IMR-90 (cell line): ENCODE results near the gene RNF130. TPM values are rescaled to one million over a fixed set of nuclear protein-coding genes. Genes with fewer than 3 reads are reported as not detected.

Experiments used
- ATAC-seq: fragments of 200-7000 bp; cut with Tn5 transposase; 2 replicates; pipeline ENCODE4 v1.9.1; 2020; ENCODE audit warnings: low read depth, mild to moderate bottlenecking, moderate library complexity
- BruUV-seq: library from RNA; stranded (reverse); fragments of 400-500 nt; replicated peaks from 2 replicates; lab custom pipeline; 2021; lab: Mats Ljungman, UMichigan
- CTCF ChIA-PET: fragments of 300-600 bp; formaldehyde crosslinking; extraction: SDS; loops from one replicate; lab custom pipeline; 2021; ENCODE audit warnings: antibody characterized with exemption; lab: Yijun Ruan, JAX
- POLR2A ChIA-PET: fragments of 300-600 bp; sonication (Branson Sonifier 250); formaldehyde crosslinking; loops from one replicate; lab custom pipeline; 2022; ENCODE audit warnings: antibody characterized with exemption; ENCODE audit not compliant: unreplicated experiment; lab: Charles Lee
- DNase-seq: peaks from one replicate; pipeline ENCODE4 v3.0.0; 2013
- H2AFZ ChIP-seq: replicated peaks from 2 replicates; pipeline ENCODE3; 2013; ENCODE audit warnings: low read length, mild to moderate bottlenecking; ENCODE audit not compliant: poor library complexity
- H2AK5ac ChIP-seq: 2 replicates; pipeline ENCODE4 v1.6.1; 2013; ENCODE audit warnings: low read depth, low read length, inconsistent platforms
- H2AK9ac ChIP-seq: replicated peaks from 2 replicates; pipeline ENCODE3; 2013; ENCODE audit warnings: mild to moderate bottlenecking, low read depth, low read length, moderate library complexity; ENCODE audit not compliant: poor library complexity
- H2BK120ac ChIP-seq: 2 replicates; pipeline ENCODE4 v1.6.1; 2013; ENCODE audit warnings: low read depth, low read length, inconsistent platforms
- H2BK15ac ChIP-seq: 3 replicates; pipeline ENCODE4 v1.6.1; 2013; ENCODE audit warnings: low read depth, low read length, inconsistent platforms
- H2BK20ac ChIP-seq: 2 replicates; pipeline ENCODE4 v1.6.1; 2013; ENCODE audit warnings: low read depth, mild to moderate bottlenecking, inconsistent platforms, low read length, moderate library complexity
- H2BK5ac ChIP-seq: 2 replicates; pipeline ENCODE4 v1.6.1; 2013; ENCODE audit warnings: mild to moderate bottlenecking, low read depth, low read length, inconsistent platforms; ENCODE audit not compliant: poor library complexity, severe bottlenecking
- H3K14ac ChIP-seq: replicated peaks from 2 replicates; pipeline ENCODE4 v1.6.1; 2013; ENCODE audit warnings: low read depth, low read length, inconsistent platforms
- H3K18ac ChIP-seq: 2 replicates; pipeline ENCODE4 v1.6.1; 2013; ENCODE audit warnings: low read depth, low read length, control low read depth
- H3K23ac ChIP-seq: 2 replicates; pipeline ENCODE4 v1.6.1; 2013; ENCODE audit warnings: low read depth, low read length, inconsistent platforms
- H3K27ac ChIP-seq: 2 replicates; pipeline ENCODE4 v1.5.1; 2013; ENCODE audit warnings: mild to moderate bottlenecking, control low read depth, low read length; ENCODE audit not compliant: insufficient read depth
- H3K27me3 ChIP-seq: 2 replicates; pipeline ENCODE4 v1.6.1; 2013; ENCODE audit warnings: low read length; ENCODE audit not compliant: control insufficient read depth, insufficient read depth
- H3K36me3 ChIP-seq: 2 replicates; pipeline ENCODE4 v1.6.1; 2013; ENCODE audit warnings: low read length, mixed read lengths; ENCODE audit not compliant: control insufficient read depth, insufficient read depth
- H3K4ac ChIP-seq: 2 replicates; pipeline ENCODE4 v1.6.1; 2013; ENCODE audit warnings: low read depth, low read length, inconsistent platforms
- H3K4me1 ChIP-seq: 2 replicates; pipeline ENCODE4 v1.6.1; 2013; ENCODE audit warnings: low read length, mixed read lengths; ENCODE audit not compliant: control insufficient read depth, insufficient read depth
- H3K4me2 ChIP-seq: 2 replicates; pipeline ENCODE4 v1.6.1; 2013; ENCODE audit warnings: low read depth, mild to moderate bottlenecking, control low read depth, low read length, moderate library complexity
- H3K4me3 ChIP-seq: 2 replicates; pipeline ENCODE4 v1.5.1; 2013; ENCODE audit warnings: low read depth, mild to moderate bottlenecking, control low read depth, low read length, moderate library complexity; ENCODE audit not compliant: insufficient read depth
- H3K56ac ChIP-seq: 2 replicates; pipeline ENCODE4 v1.6.1; 2013; ENCODE audit warnings: low read length, inconsistent platforms; ENCODE audit not compliant: insufficient read depth; ENCODE audit errors: extremely low read depth
- H3K79me1 ChIP-seq, 2 experiments: 2 replicates each; pipeline ENCODE4 v1.6.1; 2013; ENCODE audit warnings: low read length in 2 of 2, inconsistent platforms in 1 of 2, low read depth in 1 of 2
- H3K9ac ChIP-seq: 2 replicates; pipeline ENCODE4 v1.6.1; 2013; ENCODE audit warnings: low read depth, low read length, control low read depth
- H3K9me1 ChIP-seq: 2 replicates; pipeline ENCODE4 v1.6.1; 2013; ENCODE audit warnings: low read length, inconsistent platforms; ENCODE audit not compliant: insufficient read depth
- H3K9me3 ChIP-seq: 2 replicates; pipeline ENCODE4 v1.6.1; 2013; ENCODE audit warnings: low read length; ENCODE audit not compliant: control insufficient read depth, insufficient read depth
- H4K20me1 ChIP-seq: 2 replicates; pipeline ENCODE4 v1.6.1; 2013; ENCODE audit warnings: low read length, inconsistent platforms; ENCODE audit not compliant: insufficient read depth
- H4K5ac ChIP-seq: 2 replicates; pipeline ENCODE4 v1.6.1; 2013; ENCODE audit warnings: mild to moderate bottlenecking, low read depth, low read length, control low read depth
- H4K8ac ChIP-seq, 2 experiments: 2 replicates each; pipeline ENCODE4 v1.6.1; 2013; ENCODE audit warnings: low read depth in 2 of 2, low read length in 2 of 2, control low read depth in 1 of 2, inconsistent platforms in 1 of 2
- H4K91ac ChIP-seq: 2 replicates; pipeline ENCODE4 v1.6.1; 2013; ENCODE audit warnings: low read depth, low read length, inconsistent platforms; ENCODE audit not compliant: insufficient read depth
- CHD1 ChIP-seq: IDR thresholded peaks from 2 replicates; pipeline ENCODE4 v1.6.1; 2012; ENCODE audit warnings: low read depth, low read length, improper control_type of control experiment
- MXI1 ChIP-seq: IDR thresholded peaks from 2 replicates; pipeline ENCODE4 v1.6.1; 2012; ENCODE audit warnings: low read depth, mild to moderate bottlenecking, low read length, moderate library complexity, borderline replicate concordance
- RAD21 ChIP-seq: IDR thresholded peaks from 2 replicates; pipeline ENCODE4 v1.6.1; 2012; ENCODE audit warnings: low read length, improper control_type of control experiment
- WGBS, 2 experiments: methylation state at CpG; one replicate each; pipeline versions ENCODE4 v1.1.5 to v1.1.7; 2013; ENCODE audit warnings: missing lambda C conversion rate in 2 of 2; ENCODE audit not compliant: insufficient read length in 1 of 2; ENCODE audit errors: extremely low coverage in 2 of 2; 5-methylcytosine and 5-hydroxymethylcytosine counted together
- dilution Hi-C: fragments of 300-500 bp; cut with HindIII; formaldehyde crosslinking; loops from one replicate; pipeline ENCODE4 v1.14.3; 2018; ENCODE audit warnings: low sequenced_read_pairs; ENCODE audit not compliant: unreplicated experiment
- in situ Hi-C: fragments of 300-500 bp; cut with MboI; formaldehyde crosslinking; loops from 3 replicates; pipeline ENCODE4 v1.14.3; 2019; ENCODE audit warnings: low sequenced_read_pairs, inconsistent platforms, mixed read lengths
- intact Hi-C: fragments of 100-400 bp; cut with micrococcal nuclease; formaldehyde crosslinking; loops from 2 replicates; pipeline ENCODE4 v1.10.0; 2022
- polyA plus RNA-seq, 3 experiments: library from polyadenylated mRNA; depleted of rRNA; stranded (reverse); fragments of >200 nt; gene quantifications; 2 replicates each; pipeline ENCODE4 v1.2.3, GENCODE V29; 2012; ENCODE audit warnings: low replicate concordance in 1 of 3
- total RNA-seq: library from RNA; depleted of rRNA; stranded (reverse); fragments of >200 nt; gene quantifications from 2 replicates; pipeline ENCODE4 v1.2.3, GENCODE V29; 2012
- TF ChIP-seq, protein P1 (sequence below): conservative IDR thresholded peaks from 2 replicates; pipeline ENCODE4 v1.5.1; 2012; ENCODE audit warnings: mild to moderate bottlenecking, low read depth, low read length, improper control_type of control experiment

RNF130 gene
- total and polyA plus RNA-seq, 2 of the 4 experiments (the other 2 are of a cell fraction) = 12.9 to 21.7 TPM

DNA sequence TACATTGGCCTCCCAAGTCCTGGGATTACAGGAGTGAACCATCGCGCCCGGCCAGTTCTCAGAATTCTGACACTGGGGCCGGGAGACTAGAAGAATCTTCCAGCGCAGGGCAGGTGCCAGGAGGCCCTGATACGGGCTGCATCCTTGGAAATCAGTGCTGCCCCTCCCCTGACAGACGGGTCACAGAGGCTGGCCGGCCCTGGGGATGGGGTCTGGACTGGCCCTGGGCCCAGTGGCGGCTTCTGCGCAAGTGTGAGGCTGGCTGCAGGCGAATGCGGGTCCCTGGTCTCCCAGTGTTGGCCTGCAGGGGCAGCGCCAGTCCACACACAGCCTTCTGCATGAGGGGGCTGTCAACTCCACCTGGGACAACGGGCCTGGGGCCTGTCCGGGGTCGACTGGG lies 163.0 kb downstream of the RNF130 start:
- no peak for ATAC-seq
- no peak overlapping the region for H3K4me2 ChIP-seq

More for the DNA sequence above, 163.0 kb downstream of the RNF130 start:
- no peaks in the 10 kb centered on the region for H3K27me3 ChIP-seq
- no peak for TF ChIP-seq MXI1
- TF ChIP-seq, protein P1, sequence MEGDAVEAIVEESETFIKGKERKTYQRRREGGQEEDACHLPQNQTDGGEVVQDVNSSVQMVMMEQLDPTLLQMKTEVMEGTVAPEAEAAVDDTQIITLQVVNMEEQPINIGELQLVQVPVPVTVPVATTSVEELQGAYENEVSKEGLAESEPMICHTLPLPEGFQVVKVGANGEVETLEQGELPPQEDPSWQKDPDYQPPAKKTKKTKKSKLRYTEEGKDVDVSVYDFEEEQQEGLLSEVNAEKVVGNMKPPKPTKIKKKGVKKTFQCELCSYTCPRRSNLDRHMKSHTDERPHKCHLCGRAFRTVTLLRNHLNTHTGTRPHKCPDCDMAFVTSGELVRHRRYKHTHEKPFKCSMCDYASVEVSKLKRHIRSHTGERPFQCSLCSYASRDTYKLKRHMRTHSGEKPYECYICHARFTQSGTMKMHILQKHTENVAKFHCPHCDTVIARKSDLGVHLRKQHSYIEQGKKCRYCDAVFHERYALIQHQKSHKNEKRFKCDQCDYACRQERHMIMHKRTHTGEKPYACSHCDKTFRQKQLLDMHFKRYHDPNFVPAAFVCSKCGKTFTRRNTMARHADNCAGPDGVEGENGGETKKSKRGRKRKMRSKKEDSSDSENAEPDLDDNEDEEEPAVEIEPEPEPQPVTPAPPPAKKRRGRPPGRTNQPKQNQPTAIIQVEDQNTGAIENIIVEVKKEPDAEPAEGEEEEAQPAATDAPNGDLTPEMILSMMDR = peak; percentile 13; the same call in 1 of the 2 replicates
- no peak for TF ChIP-seq CHD1
- TF ChIP-seq RAD21 = 0 out of 2 replicates have a peak, but pooled peaks have one; percentile 10
- H2BK120ac ChIP-seq = no peak overlapping the region
- no peak overlapping the region for H3K18ac ChIP-seq
- no peak overlapping the region for H3K4ac ChIP-seq
- no peak overlapping the region; the same call in 1 of the 2 replicates for H2AK5ac ChIP-seq
- peaks cover 7% of the 10 kb centered on the region for H3K4me1 ChIP-seq
- peaks cover 14% of the 10 kb centered on the region; the same call in 1 of the 2 replicates for H4K20me1 ChIP-seq
- peak overlapping the region; percentile 68 for H2AFZ ChIP-seq
- intact Hi-C loops (loop anchor here (1.0 to 5.0 kb wide), 3 partner anchors 106 to 182 kb away; partner anchors contain the start of gene RNF130), in situ Hi-C loops (no loop called here), dilution Hi-C loops (no loop called here)
- peaks cover 4% of the 10 kb centered on the region; the same call in 1 of the 2 replicates for H3K9me1 ChIP-seq
- H3K23ac ChIP-seq = no peak overlapping the region
- no peak overlapping the region for H2BK5ac ChIP-seq
- H3K56ac ChIP-seq = no peak overlapping the region
- no TSS peak for BruUV-seq
- no peak overlapping the region for H3K27ac ChIP-seq
- H3K36me3 ChIP-seq = peaks cover 12% of the 10 kb centered on the region
- H4K91ac ChIP-seq = no peak overlapping the region
- DNase-seq = no peak
- no peak overlapping the region for H2BK20ac ChIP-seq
- WGBS, 2 experiments = 87% methylated on average over 11 of the region's 16 CpGs; no CpG with 5 or more reads in 1 of the 2 experiments
- H3K9ac ChIP-seq = no peak overlapping the region
- H4K5ac ChIP-seq = no peak overlapping the region
- CTCF ChIA-PET = interaction anchor here (1.1 kb wide), 1 partner anchor 145 kb away, joined by 3 read pairs; no protein-coding TSS in a partner anchor
- no peak overlapping the region for H3K14ac ChIP-seq
- H2AK9ac ChIP-seq = peak overlapping the region; percentile 40
- H2BK15ac ChIP-seq = no peak overlapping the region
- peaks cover 13 to 32% of the 10 kb centered on the region in 2 experiments for H3K79me1 ChIP-seq
- no peaks in the 10 kb centered on the region for H3K9me3 ChIP-seq
- no peak overlapping the region for H3K4me3 ChIP-seq
- H4K8ac ChIP-seq = peak overlapping the region in 1 of 2 experiments; percentile 95; a peak in 1 of 4 replicates
- POLR2A ChIA-PET = interaction anchor here (0.6 kb wide), 1 partner anchor 21 kb away, joined by 3 read pairs; no protein-coding TSS in a partner anchor
